ENCODE measurements around the gene PSD2. TPM values are rescaled to one million over a fixed set of nuclear protein-coding genes. Genes with fewer than 3 reads are reported as not detected.

PSD2 gene
- total RNA-seq, 4 donors from 2014 or later = 0.10 TPM; not detected in 3

GRCh38 chr5:139776861-139777260, 18.7 kb upstream of the PSD2 start:
- Histone ChIP-seq H3K36me3 (no peaks in the 10 kb centered on the region), H3K27ac (no peak overlapping the region), H3K9me3 (no peaks in the 10 kb centered on the region), H3K4me3 (no peak overlapping the region), H3K27me3 (no peaks in the 10 kb centered on the region), H3K4me1 (peaks cover 0 to 6% of the 10 kb centered on the region in 2 donors)
- no peak for ATAC-seq
- no peak for DNase-seq
- TF ChIP-seq POLR2A (IDR thresholded peaks at IDR 0.05) = no peak
- TF ChIP-seq, protein P1, sequence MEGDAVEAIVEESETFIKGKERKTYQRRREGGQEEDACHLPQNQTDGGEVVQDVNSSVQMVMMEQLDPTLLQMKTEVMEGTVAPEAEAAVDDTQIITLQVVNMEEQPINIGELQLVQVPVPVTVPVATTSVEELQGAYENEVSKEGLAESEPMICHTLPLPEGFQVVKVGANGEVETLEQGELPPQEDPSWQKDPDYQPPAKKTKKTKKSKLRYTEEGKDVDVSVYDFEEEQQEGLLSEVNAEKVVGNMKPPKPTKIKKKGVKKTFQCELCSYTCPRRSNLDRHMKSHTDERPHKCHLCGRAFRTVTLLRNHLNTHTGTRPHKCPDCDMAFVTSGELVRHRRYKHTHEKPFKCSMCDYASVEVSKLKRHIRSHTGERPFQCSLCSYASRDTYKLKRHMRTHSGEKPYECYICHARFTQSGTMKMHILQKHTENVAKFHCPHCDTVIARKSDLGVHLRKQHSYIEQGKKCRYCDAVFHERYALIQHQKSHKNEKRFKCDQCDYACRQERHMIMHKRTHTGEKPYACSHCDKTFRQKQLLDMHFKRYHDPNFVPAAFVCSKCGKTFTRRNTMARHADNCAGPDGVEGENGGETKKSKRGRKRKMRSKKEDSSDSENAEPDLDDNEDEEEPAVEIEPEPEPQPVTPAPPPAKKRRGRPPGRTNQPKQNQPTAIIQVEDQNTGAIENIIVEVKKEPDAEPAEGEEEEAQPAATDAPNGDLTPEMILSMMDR (IDR thresholded peaks at IDR 0.05 in 4 of 5, conservative IDR thresholded peaks at IDR 0.05 in 1 of 5) = no peak
- in situ Hi-C loops (cut with MboI; ENCODE audit: low sequenced_read_pairs in 4 of 4) (loop anchor here in 3 of 4 donors (25.0 kb wide), 2 partner anchors 285 to 585 kb away; partner anchors contain the start of gene SLC4A9 (in 1 of the 3)), intact Hi-C loops (cut with DNase I; ENCODE audit: low total_unique reads) (no loop called here)

- no peak for DNase-seq
- Histone ChIP-seq H3K27me3 (no peaks in the 10 kb centered on the region), H3K27ac (no peak overlapping the region), H3K4me1 (peaks cover 8 to 12% of the 10 kb centered on the region in 2 donors), H3K4me3 (no peak overlapping the region), H3K9me3 (no peaks in the 10 kb centered on the region), H3K36me3 (no peaks in the 10 kb centered on the region)
- no peak for ATAC-seq
- intact Hi-C loops (cut with DNase I; ENCODE audit: low total_unique reads) = no loop called here
- in situ Hi-C loops (cut with MboI; ENCODE audit: low sequenced_read_pairs in 4 of 4) = loop anchor here (5.0 to 25.0 kb wide), 8 partner anchors 51 to 579 kb away; partner anchors contain the start of gene SLC4A9 (in 1 of the 4)
- no peak for TF ChIP-seq POLR2A (IDR thresholded peaks at IDR 0.05)
- TF ChIP-seq, protein P1 (IDR thresholded peaks at IDR 0.05 in 4 of 5, conservative IDR thresholded peaks at IDR 0.05 in 1 of 5) = no peak
Measured at GRCh38 chr5:139783436-139783965, 12.1 kb upstream of the PSD2 start.

- intact Hi-C loops (cut with DNase I; ENCODE audit: low total_unique reads) = no loop called here
- no peak overlapping the region for H3K4me3 ChIP-seq
- ATAC-seq (no peak), DNase-seq (no peak)
- no peaks in the 10 kb centered on the region for H3K27me3 ChIP-seq
- no peaks in the 10 kb centered on the region for H3K36me3 ChIP-seq
- H3K9me3 ChIP-seq = no peaks in the 10 kb centered on the region
- no peak overlapping the region for H3K27ac ChIP-seq
- H3K4me1 ChIP-seq = peaks cover 14 to 17% of the 10 kb centered on the region in 2 donors
- TF ChIP-seq, protein P1 (IDR thresholded peaks at IDR 0.05 in 4 of 5, conservative IDR thresholded peaks at IDR 0.05 in 1 of 5) = no peak
- no peak for TF ChIP-seq POLR2A (IDR thresholded peaks at IDR 0.05)
- in situ Hi-C loops (cut with MboI; ENCODE audit: low sequenced_read_pairs in 4 of 4) = loop anchor here (5.0 to 25.0 kb wide), 8 partner anchors 50 to 578 kb away; partner anchors contain the start of gene SLC4A9 (in 1 of the 4)
Measured at GRCh38 chr5:139784488-139784887, 11.1 kb upstream of the PSD2 start.

DNA sequence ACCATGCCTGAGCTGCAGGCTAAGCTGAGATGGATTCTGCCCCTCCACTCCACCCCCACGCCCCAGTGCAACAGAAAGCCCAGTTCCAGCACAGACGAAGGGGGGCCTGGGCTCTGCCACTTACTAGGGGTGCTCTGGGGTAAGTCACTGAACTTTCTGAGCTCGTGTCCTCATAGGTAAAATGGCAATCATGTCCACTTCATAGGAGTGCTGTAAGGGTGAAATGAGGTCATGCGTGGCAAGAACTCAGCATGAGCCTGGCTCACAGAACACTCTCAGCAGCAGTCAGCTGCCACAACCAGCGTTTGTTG, 8.4 kb upstream of the PSD2 start:
- peak overlapping the region in 3 of 4 donors; percentile 84 to 92 (median 86) for H3K27ac ChIP-seq
- H3K36me3 ChIP-seq = no peaks in the 10 kb centered on the region
- DNase-seq (no peak), ATAC-seq (peak in 1 of 2 donors; percentile 3)
- intact Hi-C loops (cut with DNase I; ENCODE audit: low total_unique reads) (loop anchor here (1.0 to 5.0 kb wide), 6 partner anchors 57 to 370 kb away; partner anchors contain the start of gene NRG2), in situ Hi-C loops (cut with MboI; ENCODE audit: low sequenced_read_pairs in 4 of 4) (loop anchor here (5.0 to 25.0 kb wide), 10 partner anchors 48 to 575 kb away; partner anchors contain the start of gene SLC4A9 (in 1 of the 4))
- no peaks in the 10 kb centered on the region for H3K9me3 ChIP-seq
- H3K27me3 ChIP-seq = no peaks in the 10 kb centered on the region
- peaks cover 14 to 17% of the 10 kb centered on the region in 2 donors for H3K4me1 ChIP-seq
- TF ChIP-seq, protein P1 (IDR thresholded peaks at IDR 0.05 in 4 of 5, conservative IDR thresholded peaks at IDR 0.05 in 1 of 5) = no peak
- no peak for TF ChIP-seq POLR2A (IDR thresholded peaks at IDR 0.05)
- H3K4me3 ChIP-seq = peak overlapping the region in 3 of 4 donors; percentile 64 to 90 (median 68)

Measured in gastrocnemius medialis (tissue), 4 donors.